Psoas muscle (tissue), 8 donors: ENCODE data around the gene SPINDOC. TPM values are rescaled to one million over a fixed set of nuclear protein-coding genes. Genes with fewer than 3 reads are reported as not detected.

Source experiments
- ATAC-seq, 4 donors: fragments of 200-7000 bp; cut with Tn5 transposase; one replicate each; pipeline ENCODE4 v1.9.1; 2020; ENCODE audit warnings: moderate library complexity in 3 of 4, mild to moderate bottlenecking in 2 of 4
- DNase-seq, 2 donors: peaks; one replicate each; pipeline ENCODE4 v3.0.0-alpha.2; 2020
- H3K27ac ChIP-seq: fragments of 200-600 bp; one replicate; pipeline ENCODE4 v1.8.0; 2022
- H3K27me3 ChIP-seq, 3 donors: fragments of 200-600 bp in 1 of 3; one replicate each; pipeline versions ENCODE4 v1.6.1 to v1.8.0; 2013 to 2022; ENCODE audit warnings: low read length in 2 of 3, mild to moderate bottlenecking in 2 of 3, moderate library complexity in 1 of 3; ENCODE audit not compliant: insufficient read depth in 3 of 3
- H3K36me3 ChIP-seq, 2 donors: fragments of 200-600 bp in 1 of 2; one replicate each; pipeline versions ENCODE4 v1.6.1 to v1.8.0; 2013 to 2022; ENCODE audit warnings: low read depth in 1 of 2, mild to moderate bottlenecking in 1 of 2, moderate library complexity in 1 of 2; ENCODE audit not compliant: insufficient read depth in 1 of 2
- H3K4me1 ChIP-seq: fragments of 200-600 bp; one replicate; pipeline ENCODE4 v1.8.0; 2022
- H3K4me3 ChIP-seq: fragments of 200-600 bp; one replicate; pipeline ENCODE4 v1.8.0; 2022; ENCODE audit warnings: mild to moderate bottlenecking
- H3K9me3 ChIP-seq: fragments of 200-600 bp; one replicate; pipeline ENCODE4 v1.8.0; 2022
- WGBS, 3 donors: extraction: QIAGEN DNeasy Blood & Tissue Kit; methylation state at CpG; one replicate each; pipeline versions ENCODE4 v1.1.6 to v1.1.7; 2013; 5-methylcytosine and 5-hydroxymethylcytosine counted together
- intact Hi-C, 2 donors: fragments of 100-400 bp; cut with DNase I; formaldehyde crosslinking; loops; one replicate each; pipeline versions ENCODE4 v1.11.0 to v1.14.2; 2022
- polyA plus RNA-seq, 3 donors: library from polyadenylated mRNA; stranded (reverse); fragments of 200-250 nt; gene quantifications; one replicate each; pipeline ENCODE4 v1.2.3, GENCODE V29; 2013
- total RNA-seq, 4 donors: library from RNA; stranded (reverse); fragmentation: NEBNext Ultra II Directional in 2 of 4; extraction: Animal tissue kit (Norgen Biotek cat#: 25700) in 2 of 4; gene quantifications; one replicate each; pipeline versions ENCODE4 v1.2.1 to v1.2.4, GENCODE V29; 2021 to 2023
- TF ChIP-seq, protein P1 (sequence below): fragments of 200-600 bp; IDR thresholded peaks from one replicate; pipeline ENCODE4 v1.8.0; 2022; ENCODE audit warnings: antibody characterized with exemption
- donor health status: healthy with polysubstance abuse.
- donor health status: DM: no; HTN: no; CAD: no; lungs with moderate emphysema.
- donor health status: Bipolar disorder and iron deficiency.
- donor health status: healthy.
- donor health status: DM: yes; HTN: yes; CAD: no.
- donor health status: DM: no; HTN: no; CAD: no.
- donor health status: DM: no; HTN: no; CAD: no.
- donor health status: DM: yes; HTN: yes; CAD: no.

Gene SPINDOC
- total and polyA plus RNA-seq, 7 donors, result 2.7 to 8.8 (median 4.7) TPM

DNA sequence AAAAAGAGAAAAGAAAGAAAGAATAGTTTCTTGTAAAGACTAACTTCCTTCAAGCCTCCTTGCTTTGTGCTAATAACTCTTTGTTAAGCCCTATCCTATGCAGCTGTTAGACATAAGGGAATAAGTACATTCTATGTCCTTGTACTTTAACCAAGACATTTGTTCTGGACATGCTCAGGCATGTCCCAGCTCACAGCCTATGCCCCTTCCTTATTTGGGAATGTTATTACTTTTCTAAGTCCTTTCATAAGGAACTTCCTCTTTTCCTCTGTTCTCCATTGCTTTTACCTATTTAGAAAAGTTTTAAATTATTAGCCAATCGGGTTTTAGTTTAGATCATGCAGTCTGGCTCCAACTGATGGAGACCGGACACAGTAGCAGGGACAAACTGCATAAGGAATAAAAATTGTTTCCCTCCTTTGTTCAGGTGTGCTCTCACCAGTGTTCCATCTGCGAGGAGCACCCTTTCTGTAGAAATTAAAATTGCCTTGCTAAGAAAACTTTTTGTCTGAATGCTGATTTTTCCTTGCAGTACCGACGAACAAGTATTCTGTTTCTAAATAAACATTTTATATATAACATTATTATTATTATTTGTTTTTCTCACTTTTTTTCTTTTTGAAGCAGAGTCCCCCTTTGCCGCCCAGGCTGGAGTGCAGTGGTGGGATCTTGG lies 21.6 kb upstream of the SPINDOC start:
- H3K27me3 ChIP-seq, result peaks cover 0 to 2% (median 0%) of the 10 kb centered on the region in 3 donors
- DNase-seq (no peak), ATAC-seq (no peak)
- 86 to 95% (median 93%) methylated on average over 6 of the region's 6 CpGs for WGBS, 3 donors
- H3K36me3 ChIP-seq, result no peaks in the 10 kb centered on the region
- no peak overlapping the region for H3K27ac ChIP-seq
- intact Hi-C loops, result no loop called here
- no peak overlapping the region for H3K4me3 ChIP-seq
- H3K4me1 ChIP-seq, result no peaks in the 10 kb centered on the region
- TF ChIP-seq, protein P1, sequence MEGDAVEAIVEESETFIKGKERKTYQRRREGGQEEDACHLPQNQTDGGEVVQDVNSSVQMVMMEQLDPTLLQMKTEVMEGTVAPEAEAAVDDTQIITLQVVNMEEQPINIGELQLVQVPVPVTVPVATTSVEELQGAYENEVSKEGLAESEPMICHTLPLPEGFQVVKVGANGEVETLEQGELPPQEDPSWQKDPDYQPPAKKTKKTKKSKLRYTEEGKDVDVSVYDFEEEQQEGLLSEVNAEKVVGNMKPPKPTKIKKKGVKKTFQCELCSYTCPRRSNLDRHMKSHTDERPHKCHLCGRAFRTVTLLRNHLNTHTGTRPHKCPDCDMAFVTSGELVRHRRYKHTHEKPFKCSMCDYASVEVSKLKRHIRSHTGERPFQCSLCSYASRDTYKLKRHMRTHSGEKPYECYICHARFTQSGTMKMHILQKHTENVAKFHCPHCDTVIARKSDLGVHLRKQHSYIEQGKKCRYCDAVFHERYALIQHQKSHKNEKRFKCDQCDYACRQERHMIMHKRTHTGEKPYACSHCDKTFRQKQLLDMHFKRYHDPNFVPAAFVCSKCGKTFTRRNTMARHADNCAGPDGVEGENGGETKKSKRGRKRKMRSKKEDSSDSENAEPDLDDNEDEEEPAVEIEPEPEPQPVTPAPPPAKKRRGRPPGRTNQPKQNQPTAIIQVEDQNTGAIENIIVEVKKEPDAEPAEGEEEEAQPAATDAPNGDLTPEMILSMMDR, result no peak
- H3K9me3 ChIP-seq, result peaks cover 8% of the 10 kb centered on the region

DNA sequence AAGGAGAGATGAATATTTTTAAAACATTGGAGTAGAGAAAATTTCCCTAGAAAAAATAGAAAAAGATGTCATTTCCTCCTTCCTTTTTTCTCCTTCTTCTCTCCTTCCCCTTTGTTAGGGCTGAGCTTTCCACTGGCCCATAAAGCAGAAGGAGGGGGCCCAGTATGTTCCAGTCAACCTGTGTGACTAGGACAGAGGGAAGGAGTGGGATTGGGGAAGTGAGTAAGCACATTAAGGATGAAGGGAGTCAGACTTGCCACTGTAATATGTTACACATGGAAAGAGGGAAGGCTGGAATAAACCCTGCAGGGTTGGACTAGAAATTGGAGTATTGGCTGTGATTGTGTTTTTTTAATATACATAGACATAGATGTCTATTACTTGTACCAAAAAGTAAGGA lies 20.1 kb upstream of the SPINDOC start:
- H3K4me3 ChIP-seq, result no peak overlapping the region
- no peak overlapping the region for H3K27ac ChIP-seq
- intact Hi-C loops, result no loop called here
- H3K4me1 ChIP-seq, result no peaks in the 10 kb centered on the region
- TF ChIP-seq, protein P1, result no peak
- H3K9me3 ChIP-seq, result peaks cover 8% of the 10 kb centered on the region
- no peak for ATAC-seq
- H3K27me3 ChIP-seq, result no peaks in the 10 kb centered on the region
- no peak for DNase-seq
- H3K36me3 ChIP-seq, result no peaks in the 10 kb centered on the region

DNA sequence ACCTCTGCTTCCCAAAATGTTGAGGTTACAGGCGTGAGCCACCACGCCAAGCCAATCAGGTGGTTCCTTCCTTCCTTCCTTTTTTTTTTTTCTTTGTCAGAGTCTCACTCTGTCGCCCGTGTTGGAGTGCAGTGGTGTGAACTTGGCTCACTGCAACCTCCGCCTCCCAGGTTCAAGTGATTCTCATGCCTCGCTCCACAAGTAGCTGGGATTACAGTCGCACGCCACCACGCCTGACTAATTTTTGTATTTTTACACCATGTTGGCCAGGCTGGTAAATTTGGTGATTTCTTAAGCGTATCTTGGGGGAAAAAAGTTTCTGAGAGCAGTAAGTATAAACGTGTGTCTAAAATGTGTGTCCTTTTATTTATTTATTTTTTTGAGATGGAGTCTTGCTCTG lies 18.2 kb upstream of the SPINDOC start:
- Histone ChIP-seq H3K4me1 (no peaks in the 10 kb centered on the region), H3K36me3 (no peaks in the 10 kb centered on the region), H3K27me3 (no peaks in the 10 kb centered on the region), H3K4me3 (no peak overlapping the region), H3K27ac (no peak overlapping the region), H3K9me3 (peaks cover 8% of the 10 kb centered on the region)
- ATAC-seq (no peak), DNase-seq (no peak)
- 78 to 82% (median 80%) methylated on average over 11 of the region's 11 CpGs for WGBS, 3 donors
- TF ChIP-seq, protein P1, result no peak
- intact Hi-C loops, result no loop called here

DNA sequence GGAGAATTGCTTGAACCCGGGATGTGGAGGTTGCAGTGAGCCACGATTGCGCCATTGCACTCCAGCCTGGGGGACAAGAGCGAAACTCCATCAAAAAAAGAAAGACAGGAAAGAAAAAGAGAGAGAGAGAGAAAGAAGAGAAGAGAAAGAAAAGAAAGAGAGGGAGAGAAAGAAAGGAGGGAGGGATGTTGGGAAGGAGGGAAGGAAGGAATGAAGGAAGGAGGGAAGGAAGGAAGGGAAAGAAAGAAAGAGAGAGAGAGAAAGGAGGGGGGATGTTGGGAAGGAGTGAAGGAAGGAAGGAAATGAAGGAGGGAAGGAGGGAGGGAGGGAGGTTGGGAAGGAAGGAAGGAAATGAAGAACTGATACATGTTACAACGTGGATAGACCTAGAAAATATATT lies 12.3 kb upstream of the SPINDOC start:
- Histone ChIP-seq H3K4me1 (peaks cover 3% of the 10 kb centered on the region), H3K27ac (no peak overlapping the region), H3K9me3 (no peaks in the 10 kb centered on the region), H3K27me3 (no peaks in the 10 kb centered on the region), H3K4me3 (no peak overlapping the region), H3K36me3 (no peaks in the 10 kb centered on the region)
- TF ChIP-seq, protein P1, result no peak
- DNase-seq (no peak), ATAC-seq (no peak)
- intact Hi-C loops, result no loop called here
- 91 to 94% (median 92%) methylated on average over 5 of the region's 5 CpGs for WGBS, 3 donors
